T-cell (primary cell): ENCODE results near the gene NDUFB10. TPM values are rescaled to one million over a fixed set of nuclear protein-coding genes. Genes with fewer than 3 reads are reported as not detected.

Experiments
- ATAC-seq, 4 experiments: fragments of 200-7000 bp in 3 of 4; fragments of 150-1000 bp in 1 of 4; cut with Tn5 transposase; replicated peaks in 1 of 4; 1 replicate in 3 of 4; 2 replicates in 1 of 4; pipeline ENCODE4 v1.10.0; 2021; ENCODE audit warnings: moderate library complexity in 3 of 4, mild to moderate bottlenecking in 2 of 4, moderate number of reproducible peaks in 1 of 4
- CTCF ChIA-PET, 2 donors: fragments of 300-600 bp; sonication (Branson Sonifier 250); formaldehyde crosslinking; loops; one replicate each; lab custom pipeline; 2022; ENCODE audit warnings: antibody characterized with exemption in 2 of 2; lab: Charles Lee
- POLR2A ChIA-PET, 2 donors: fragments of 300-600 bp; sonication (Branson Sonifier 250); formaldehyde crosslinking; loops; one replicate each; lab custom pipeline; 2022; ENCODE audit warnings: antibody characterized with exemption in 2 of 2; lab: Charles Lee
- DNase-seq, 35 experiments: peaks; one replicate each; pipeline versions ENCODE4 v3.0.0 to v3.0.0-alpha.2; 2013 to 2023
- H3K27ac ChIP-seq: one replicate; pipeline ENCODE4 v1.5.1; 2013; ENCODE audit warnings: low read length
- H3K27me3 ChIP-seq, 2 experiments: replicated peaks in 1 of 2; 1 replicate in 1 of 2; 2 replicates in 1 of 2; pipeline versions ENCODE4 v1.6.1 to v1.7.0; 2013; ENCODE audit warnings: low read length in 1 of 2, mixed read lengths in 1 of 2; ENCODE audit not compliant: control insufficient read depth in 2 of 2, insufficient read depth in 2 of 2; ENCODE audit errors: extremely low read depth in 1 of 2
- H3K36me3 ChIP-seq, 2 donors: 1 replicate in 1 of 2; 2 replicates in 1 of 2; pipeline versions ENCODE4 v1.6.1 to v1.7.0; 2013; ENCODE audit warnings: low read length in 1 of 2; ENCODE audit not compliant: control insufficient read depth in 2 of 2, insufficient read depth in 1 of 2; ENCODE audit errors: extremely low read depth in 1 of 2
- H3K4me1 ChIP-seq, 2 experiments: 1 replicate in 1 of 2; 2 replicates in 1 of 2; pipeline versions ENCODE4 v1.6.1 to v1.7.0; 2013; ENCODE audit warnings: low read length in 2 of 2, mixed read lengths in 1 of 2; ENCODE audit not compliant: insufficient read depth in 2 of 2, control insufficient read depth in 1 of 2; ENCODE audit errors: extremely low read depth in 1 of 2
- H3K4me3 ChIP-seq, 2 donors: 1 replicate in 1 of 2; 2 replicates in 1 of 2; pipeline versions ENCODE4 v1.5.1 to v1.7.0; 2013; ENCODE audit warnings: mild to moderate bottlenecking in 2 of 2, low read length in 1 of 2, moderate library complexity in 1 of 2; ENCODE audit not compliant: control insufficient read depth in 1 of 2; ENCODE audit errors: extremely low read depth in 1 of 2
- H3K9me3 ChIP-seq: 2 replicates; pipeline ENCODE4 v1.7.0; 2013
- H3K27ac Mint-ChIP-seq, 2 donors: one replicate each; pipeline ENCODE4 v1.8.0; 2020 to 2021; ENCODE audit warnings: mild to moderate bottlenecking in 2 of 2, mixed read lengths in 2 of 2
- H3K27me3 Mint-ChIP-seq, 2 donors: one replicate each; pipeline ENCODE4 v1.8.0; 2021 to 2022; ENCODE audit warnings: mixed read lengths in 2 of 2
- H3K36me3 Mint-ChIP-seq: one replicate; pipeline ENCODE4 v1.8.0; 2021; ENCODE audit warnings: mixed read lengths
- H3K4me1 Mint-ChIP-seq, 3 donors: one replicate each; pipeline ENCODE4 v1.8.0; 2020 to 2022; ENCODE audit warnings: mixed read lengths in 3 of 3, mild to moderate bottlenecking in 1 of 3
- H3K4me3 Mint-ChIP-seq, 3 donors: one replicate each; pipeline ENCODE4 v1.8.0; 2020 to 2022; ENCODE audit warnings: mild to moderate bottlenecking in 3 of 3, mixed read lengths in 3 of 3, moderate library complexity in 3 of 3
- H3K9me3 Mint-ChIP-seq, 3 donors: one replicate each; pipeline ENCODE4 v1.8.0; 2020 to 2022; ENCODE audit warnings: mixed read lengths in 3 of 3
- WGBS: methylation state at CpG from one replicate; pipeline ENCODE4 v1.1.5; 2013; ENCODE audit warnings: missing lambda C conversion rate; ENCODE audit not compliant: insufficient coverage; 5-methylcytosine and 5-hydroxymethylcytosine counted together
- total RNA-seq, 35 experiments: library from RNA in 6 of 35; stranded (reverse) in 6 of 35; fragments of 120-200 nt in 1 of 35; gene quantifications; one replicate each; pipeline versions ENCODE4 v1.2.1 to v1.2.4 and lab custom pipeline; 2013 to 2026

Gene NDUFB10
- total RNA-seq, 5 donors from 2014 or later (not counting 1 experiment from before 2014, with no cell fraction given), result 46.3 to 96.5 (median 84.4) TPM

- Mint-ChIP-seq H3K4me1 (peaks cover 6 to 23% (median 14%) of the 10 kb centered on the region in 3 donors), H3K27me3 (no peaks in the 10 kb centered on the region), H3K27ac (no peak overlapping the region), H3K9me3 (no peaks in the 10 kb centered on the region), H3K4me3 (no peak overlapping the region), H3K36me3 (peaks cover 3% of the 10 kb centered on the region)
- ChIA-PET CTCF (no interaction called here), POLR2A (interaction anchor here in 1 of 2 donors (0.6 kb wide), 1 partner anchor 24 kb away, joined by 3 read pairs; the partner anchor contains the start of gene RPS2)
- DNase-seq, result no peak
- H3K9me3 ChIP-seq, result no peaks in the 10 kb centered on the region
- no peak for ATAC-seq
- H3K4me1 ChIP-seq, result peaks cover 2 to 22% of the 10 kb centered on the region in 2 experiments
- 92% methylated on average over 16 of the region's 23 CpGs for WGBS
- H3K27me3 ChIP-seq, result no peaks in the 10 kb centered on the region
- no peak overlapping the region for H3K27ac ChIP-seq
- H3K36me3 ChIP-seq, result peaks cover 7 to 21% of the 10 kb centered on the region in 2 donors
- H3K4me3 ChIP-seq, result no peak overlapping the region
These were observed 18.8 kb upstream of the NDUFB10 start for GRCh38 chr16:1940273-1941161.

GRCh38 chr16:1941162-1942046 is 17.9 kb upstream of the NDUFB10 start:
- ChIA-PET POLR2A (no interaction called here), CTCF (interaction anchor here in 1 of 2 donors (0.6 to 1.1 kb wide), 3 partner anchors 14 to 160 kb away, joined by 3 to 5 read pairs (median 3); partner anchors contain the start of gene SPSB3)
- WGBS, result 97% methylated on average over 20 of the region's 30 CpGs
- ATAC-seq (no peak), DNase-seq (no peak)
- Histone ChIP-seq H3K4me3 (no peak overlapping the region), H3K36me3 (peaks cover 7 to 21% of the 10 kb centered on the region in 2 donors), H3K9me3 (no peaks in the 10 kb centered on the region), H3K27ac (no peak overlapping the region), H3K27me3 (no peaks in the 10 kb centered on the region), H3K4me1 (peaks cover 2 to 22% of the 10 kb centered on the region in 2 experiments)
- Mint-ChIP-seq H3K36me3 (peaks cover 3% of the 10 kb centered on the region), H3K4me1 (peaks cover 6 to 23% (median 14%) of the 10 kb centered on the region in 3 donors), H3K27me3 (no peaks in the 10 kb centered on the region), H3K9me3 (no peaks in the 10 kb centered on the region), H3K27ac (no peak overlapping the region), H3K4me3 (peak overlapping the region; percentile 80 to 89 (median 82))

- Histone ChIP-seq H3K27me3 (no peaks in the 10 kb centered on the region), H3K36me3 (peaks cover 7 to 21% of the 10 kb centered on the region in 2 donors), H3K9me3 (no peaks in the 10 kb centered on the region), H3K4me1 (peaks cover 2 to 22% of the 10 kb centered on the region in 2 experiments), H3K4me3 (peak overlapping the region; percentile 70 to 90), H3K27ac (peak overlapping the region; percentile 25)
- 46% methylated on average over 5 of the region's 17 CpGs for WGBS
- H3K4me1 Mint-ChIP-seq, result peaks cover 6 to 23% (median 14%) of the 10 kb centered on the region in 3 donors
- ATAC-seq (no peak), DNase-seq (peak in 1 of 35 experiments; percentile 32)
- H3K9me3 Mint-ChIP-seq, result no peaks in the 10 kb centered on the region
- ChIA-PET CTCF (interaction anchor here in 1 of 2 donors (0.6 to 1.1 kb wide), 3 partner anchors 15 to 160 kb away, joined by 3 to 5 read pairs (median 3); partner anchors contain the start of gene SPSB3), POLR2A (no interaction called here)
- peak overlapping the region; percentile 80 to 89 (median 82) for H3K4me3 Mint-ChIP-seq
- H3K27me3 Mint-ChIP-seq, result no peaks in the 10 kb centered on the region
- H3K27ac Mint-ChIP-seq, result no peak overlapping the region
- peaks cover 3% of the 10 kb centered on the region for H3K36me3 Mint-ChIP-seq
These were observed 17.1 kb upstream of the NDUFB10 start for GRCh38 chr16:1942047-1942809.

GRCh38 chr16:1942810-1943726 is 16.3 kb upstream of the NDUFB10 start, which contains the start of gene MSRB1:
Gene MSRB1, minus strand, starts transcription at chr16:1943199. Its CDS starts 43 bp downstream, at chr16:1943156.
- no peaks in the 10 kb centered on the region for H3K9me3 ChIP-seq
- Mint-ChIP-seq H3K27me3 (no peaks in the 10 kb centered on the region), H3K4me3 (peak within 1 kb of the TSS; percentile 80 to 89 (median 82)), H3K9me3 (no peaks in the 10 kb centered on the region), H3K4me1 (peaks cover 6 to 23% (median 14%) of the 10 kb centered on the region in 3 donors), H3K27ac (peak within 1 kb of the TSS; percentile 63 to 85), H3K36me3 (peaks cover 1% of the 10 kb centered on the region)
- H3K36me3 ChIP-seq, result peaks cover 7 to 18% of the 10 kb centered on the region in 2 donors
- H3K27ac ChIP-seq, result peak within 1 kb of the TSS; percentile 68
- ChIA-PET CTCF (interaction anchor here in 1 of 2 donors (1.1 kb wide), 1 partner anchor 61 kb away, joined by 3 read pairs; no protein-coding TSS in a partner anchor), POLR2A (interaction anchor here (0.5 to 1.0 kb wide), 4 partner anchors 14 to 212 kb away, joined by 3 to 12 read pairs (median 5); partner anchors contain the start of genes RPS2 (in 1 of the 2) and TRAF7 (in 1 of the 2))
- peak; percentile 94 to 100 (median 98) for DNase-seq
- H3K27me3 ChIP-seq, result no peaks in the 10 kb centered on the region
- H3K4me3 ChIP-seq, result peak within 1 kb of the TSS; percentile 70 to 90
- peak; percentile 97 to 99 (median 98) for ATAC-seq
- H3K4me1 ChIP-seq, result peaks cover 2 to 22% of the 10 kb centered on the region in 2 experiments
- 0% methylated on average over 58 of the region's 77 CpGs for WGBS

- no peak overlapping the region for H3K27ac Mint-ChIP-seq
- Histone ChIP-seq H3K27me3 (no peaks in the 10 kb centered on the region), H3K27ac (no peak overlapping the region), H3K4me1 (peaks cover 2 to 22% of the 10 kb centered on the region in 2 experiments), H3K4me3 (no peak overlapping the region), H3K36me3 (peaks cover 3 to 4% of the 10 kb centered on the region in 2 donors), H3K9me3 (no peaks in the 10 kb centered on the region)
- 85% methylated on average over 5 of the region's 21 CpGs for WGBS
- DNase-seq (no peak), ATAC-seq (no peak)
- H3K27me3 Mint-ChIP-seq, result no peaks in the 10 kb centered on the region
- ChIA-PET CTCF (no interaction called here), POLR2A (interaction anchor here in 1 of 2 donors (0.7 kb wide), 1 partner anchor 20 kb away, joined by 11 read pairs; no protein-coding TSS in a partner anchor)
- H3K4me3 Mint-ChIP-seq, result peak overlapping the region; percentile 46 to 89 (median 63)
- H3K9me3 Mint-ChIP-seq, result no peaks in the 10 kb centered on the region
- H3K36me3 Mint-ChIP-seq, result no peaks in the 10 kb centered on the region
- peaks cover 6 to 23% (median 14%) of the 10 kb centered on the region in 3 donors for H3K4me1 Mint-ChIP-seq
These were observed 14.6 kb upstream of the NDUFB10 start for GRCh38 chr16:1944612-1945199.
